ENCODE results near the gene PRSS27. TPM values are rescaled to one million over a fixed set of nuclear protein-coding genes. Genes with fewer than 3 reads are reported as not detected.
A peak's percentile ranks its signal among the peaks of the same experiment; 100 is the strongest.
"Not testable (repeated sequence)": the region's sequence is repeated elsewhere in the genome, so short reads cannot be mapped to it uniquely, and the experiment has no call there.

PRSS27 gene
- total RNA-seq, 4 donors from 2014 or later, result 0.67 to 10.3 (median 2.4) TPM

- Histone ChIP-seq H3K27me3 (peaks cover 16% of the 10 kb centered on the region), H3K36me3 (no peaks in the 10 kb centered on the region), H3K4me1 (peaks cover 0 to 17% (median 0%) of the 10 kb centered on the region in 3 donors), H3K9me3 (no peaks in the 10 kb centered on the region), H3K4me3 (no peak overlapping the region), H3K27ac (no peak overlapping the region)
- no peak for ATAC-seq
- TF ChIP-seq CTCF (IDR thresholded peaks at IDR 0.05) (no peak), POLR2AphosphoS5 (IDR thresholded peaks at IDR 0.05) (no peak), POLR2A (IDR thresholded peaks at IDR 0.05) (no peak), EP300 (IDR thresholded peaks at IDR 0.05) (no peak)
- 40 to 67% methylated on average over 1 to 6 of the region's 16 CpGs for WGBS, 2 donors (ENCODE audit: low coverage in 1 of 2)
These were observed 4.9 kb upstream of the PRSS27 start for GRCh38 chr16:2724816-2725348.

DNA sequence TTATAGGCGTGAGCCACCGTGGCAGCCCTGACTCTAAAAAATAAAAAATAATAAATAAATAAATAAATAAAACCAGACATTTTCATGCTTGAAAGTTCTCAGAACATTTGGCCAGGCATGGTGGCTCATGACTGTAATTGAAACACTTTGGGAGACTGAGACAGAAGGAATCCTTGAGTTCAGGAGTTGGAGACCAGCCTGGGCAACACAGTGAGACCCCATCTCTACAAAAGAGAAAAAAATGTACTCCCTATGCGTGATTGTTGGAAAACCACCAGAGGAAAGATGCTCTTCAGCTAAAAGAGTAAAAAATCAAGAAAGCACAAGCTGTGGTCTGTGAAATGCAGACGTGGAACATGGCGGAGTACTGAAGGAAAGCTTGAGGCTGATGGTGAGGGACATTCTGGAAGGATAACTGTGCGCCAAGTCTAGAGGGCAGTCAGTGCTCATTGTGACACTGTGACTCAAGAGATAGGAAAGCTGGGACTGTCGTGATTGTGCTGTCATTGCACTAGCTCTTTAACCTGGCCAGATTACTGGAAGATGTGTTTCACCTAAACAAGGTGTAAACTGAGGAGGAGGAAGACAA, 4.2 kb upstream of the PRSS27 start:
- H3K36me3 ChIP-seq, result no peaks in the 10 kb centered on the region
- H3K27me3 ChIP-seq, result peaks cover 16% of the 10 kb centered on the region
- H3K9me3 ChIP-seq, result no peaks in the 10 kb centered on the region
- peaks cover 0 to 24% (median 0%) of the 10 kb centered on the region in 3 donors for H3K4me1 ChIP-seq
- TF ChIP-seq POLR2A (IDR thresholded peaks at IDR 0.05), result no peak
- TF ChIP-seq CTCF (IDR thresholded peaks at IDR 0.05), result no peak
- TF ChIP-seq EP300 (IDR thresholded peaks at IDR 0.05), result no peak
- no peak for TF ChIP-seq POLR2AphosphoS5 (IDR thresholded peaks at IDR 0.05)
- no peak overlapping the region for H3K4me3 ChIP-seq
- no peak for ATAC-seq
- H3K27ac ChIP-seq, result no peak overlapping the region
- 58 to 82% methylated on average over 6 to 7 of the region's 7 CpGs for WGBS, 2 donors (ENCODE audit: low coverage in 1 of 2)

GRCh38 chr16:2721634-2722173, 1.7 kb upstream of the PRSS27 start:
- peak overlapping the region in 3 of 4 donors; percentile 77 to 82 (median 82) for H3K27ac ChIP-seq

DNA sequence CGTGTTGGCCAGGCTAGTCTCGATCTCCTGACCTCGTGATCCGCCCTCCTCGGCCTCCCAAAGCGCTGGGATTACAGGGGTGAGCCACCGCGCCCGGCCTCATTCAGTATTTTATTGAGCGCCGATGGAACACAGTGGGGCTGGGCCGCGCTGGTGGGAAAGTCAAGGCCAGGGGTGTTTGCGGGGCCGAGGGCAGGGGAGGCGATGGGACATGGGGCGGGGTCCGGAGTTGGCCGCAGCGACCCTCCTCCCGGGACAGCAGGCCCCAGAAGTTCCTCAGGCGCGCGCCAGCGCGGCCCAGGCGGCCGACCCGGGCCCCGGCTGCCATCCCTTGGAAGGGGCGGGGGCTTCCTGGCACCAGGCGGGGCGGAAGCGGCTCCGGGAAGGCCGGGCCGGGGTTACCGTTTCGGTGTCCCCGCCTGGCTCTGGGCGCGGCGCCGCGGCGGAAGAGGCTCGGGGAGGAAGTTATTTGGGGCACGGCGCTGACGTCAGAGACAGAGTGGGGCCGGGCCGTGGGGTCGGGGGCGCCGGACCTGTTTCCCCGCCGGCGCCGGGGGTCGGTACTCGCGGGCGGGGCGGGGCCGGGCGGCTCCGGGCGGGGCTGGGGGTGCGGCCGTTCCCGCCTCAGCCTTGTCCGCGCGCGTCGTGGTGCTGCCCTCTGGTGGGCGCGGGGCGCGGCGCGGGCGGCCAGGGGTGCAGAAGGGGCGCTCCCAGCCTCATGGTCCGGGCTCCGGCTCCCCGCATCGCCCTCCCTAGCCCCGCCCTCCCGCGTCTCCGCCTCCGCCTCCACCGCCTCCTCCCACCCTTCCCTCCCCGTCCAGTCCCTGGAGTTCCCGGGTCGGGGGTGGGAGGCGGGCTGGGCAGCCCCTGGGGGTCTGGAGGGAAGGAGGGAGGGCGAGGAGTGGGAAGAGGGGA, 952 bp upstream of the PRSS27 start:
- TF ChIP-seq CTCF (IDR thresholded peaks at IDR 0.05) (peak in 3 of 4 experiments; percentile 48 to 83 (median 66)), POLR2A (IDR thresholded peaks at IDR 0.05) (peak in 1 of 2 donors; percentile 18), EP300 (IDR thresholded peaks at IDR 0.05) (no peak), POLR2AphosphoS5 (IDR thresholded peaks at IDR 0.05) (peak; percentile 34)
- no peaks in the 10 kb centered on the region for H3K9me3 ChIP-seq
- WGBS, 2 donors (ENCODE audit: low coverage in 1 of 2), result no CpG with 5 or more reads among the region's 99 CpGs
- H3K36me3 ChIP-seq, result no peaks in the 10 kb centered on the region
- H3K27me3 ChIP-seq, result peaks cover 23% of the 10 kb centered on the region
- H3K27ac ChIP-seq, result peak overlapping the region in 3 of 4 donors; percentile 77 to 82 (median 82)
- ATAC-seq, result peak; percentile 95
- peaks cover 0 to 26% (median 0%) of the 10 kb centered on the region in 3 donors for H3K4me1 ChIP-seq
- H3K4me3 ChIP-seq, result peak overlapping the region; percentile 56 to 70

More at GRCh38 chr16:2721634-2722173, 1.7 kb upstream of the PRSS27 start:
- Histone ChIP-seq H3K4me1 (peaks cover 0 to 26% (median 0%) of the 10 kb centered on the region in 3 donors), H3K4me3 (peak overlapping the region; percentile 56 to 70), H3K27me3 (peaks cover 16% of the 10 kb centered on the region)
- 13 to 28% methylated on average over 3 to 14 of the region's 14 CpGs for WGBS, 2 donors (ENCODE audit: low coverage in 1 of 2)
- H3K9me3 ChIP-seq, ATAC-seq, H3K36me3 ChIP-seq: not testable (repeated sequence)

Data from gastroesophageal sphincter (tissue), 4 donors.